GM21576 (cell line): ENCODE data around the gene LAD1.

Source experiments
- ATAC-seq: cut with Tn5 transposase; IDR thresholded peaks from one replicate; pipeline ENCODE4 v1.9.1; 2021; ENCODE audit warnings: mild to moderate bottlenecking, moderate library complexity; ENCODE audit not compliant: unreplicated experiment

LAD1 gene

DNA sequence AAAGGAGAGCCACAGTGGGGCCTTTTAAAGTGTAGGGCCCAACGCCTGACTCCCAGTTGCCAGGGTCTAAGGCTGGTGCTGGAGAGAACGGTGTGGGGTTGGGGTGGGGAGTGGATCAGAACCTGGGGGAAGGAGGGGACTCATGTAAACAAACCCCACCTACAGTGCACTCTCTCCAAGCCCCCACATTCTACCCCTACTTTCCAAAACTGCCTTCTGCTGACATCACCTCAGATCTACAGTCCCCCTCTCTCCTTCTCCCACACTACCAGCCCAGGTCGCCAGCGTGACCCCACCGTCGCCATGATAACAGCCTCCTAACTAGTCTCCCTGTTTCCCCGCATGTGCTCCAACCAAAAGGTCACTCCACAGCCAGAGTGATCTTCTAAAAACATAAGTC, 48.2 kb downstream of the LAD1 start:
- no peak for ATAC-seq

DNA sequence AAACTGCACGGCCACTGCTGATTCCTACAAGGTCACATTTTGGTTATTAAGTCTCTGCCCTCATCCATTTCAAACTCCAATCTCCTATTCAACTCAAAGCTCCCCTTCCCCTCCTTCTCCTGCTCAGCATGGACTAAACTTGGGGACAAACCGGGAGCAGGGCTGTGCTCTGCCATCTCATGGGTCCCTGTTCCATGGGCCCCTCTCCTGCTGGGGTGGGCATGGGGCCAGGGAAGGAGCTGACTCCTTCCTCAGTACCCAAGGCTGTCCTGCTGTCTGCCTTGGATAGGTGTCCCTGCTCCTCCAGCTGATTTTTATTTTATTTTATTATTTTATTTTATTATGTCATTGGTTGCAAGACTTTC, 48.8 kb downstream of the LAD1 start:
- ATAC-seq = no peak

DNA sequence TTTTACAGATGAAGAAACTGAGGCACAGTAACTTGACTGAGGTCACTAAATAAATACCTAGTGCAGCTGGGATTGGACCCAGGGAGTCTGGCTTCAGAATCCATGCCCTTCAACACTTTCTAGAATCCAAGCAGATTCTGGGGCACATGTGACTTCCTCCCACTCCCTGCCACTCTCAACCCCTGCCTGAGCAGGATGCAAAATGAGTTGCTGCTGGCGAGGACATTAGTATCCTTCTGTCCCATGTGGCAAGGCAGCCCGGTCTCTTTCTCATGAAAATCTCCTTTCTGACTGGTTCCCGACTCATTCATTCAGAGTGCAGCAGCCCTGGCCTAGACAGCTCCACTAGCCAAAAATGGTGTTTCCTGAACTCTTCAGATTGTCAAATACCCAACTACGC, 50.0 kb downstream of the LAD1 start:
- no peak for ATAC-seq

DNA sequence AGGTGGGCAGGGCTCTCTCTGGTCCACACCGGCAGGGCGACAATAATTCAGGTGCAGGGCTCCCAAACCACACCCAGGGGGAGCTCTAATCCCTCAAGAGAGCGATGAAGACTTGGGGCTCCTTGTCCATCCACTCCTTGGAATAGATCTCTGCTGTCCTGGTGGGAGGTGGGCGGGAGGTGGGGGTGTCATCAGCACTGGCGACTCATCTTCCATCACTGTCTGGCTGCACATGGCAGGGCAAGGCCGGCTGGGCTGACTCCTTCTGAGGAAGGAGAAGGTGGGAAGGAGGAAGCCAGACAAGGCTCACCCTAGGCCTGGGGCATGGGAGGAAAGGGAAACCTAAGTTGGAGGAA, 50.9 kb downstream of the LAD1 start:
- ATAC-seq = no peak

DNA sequence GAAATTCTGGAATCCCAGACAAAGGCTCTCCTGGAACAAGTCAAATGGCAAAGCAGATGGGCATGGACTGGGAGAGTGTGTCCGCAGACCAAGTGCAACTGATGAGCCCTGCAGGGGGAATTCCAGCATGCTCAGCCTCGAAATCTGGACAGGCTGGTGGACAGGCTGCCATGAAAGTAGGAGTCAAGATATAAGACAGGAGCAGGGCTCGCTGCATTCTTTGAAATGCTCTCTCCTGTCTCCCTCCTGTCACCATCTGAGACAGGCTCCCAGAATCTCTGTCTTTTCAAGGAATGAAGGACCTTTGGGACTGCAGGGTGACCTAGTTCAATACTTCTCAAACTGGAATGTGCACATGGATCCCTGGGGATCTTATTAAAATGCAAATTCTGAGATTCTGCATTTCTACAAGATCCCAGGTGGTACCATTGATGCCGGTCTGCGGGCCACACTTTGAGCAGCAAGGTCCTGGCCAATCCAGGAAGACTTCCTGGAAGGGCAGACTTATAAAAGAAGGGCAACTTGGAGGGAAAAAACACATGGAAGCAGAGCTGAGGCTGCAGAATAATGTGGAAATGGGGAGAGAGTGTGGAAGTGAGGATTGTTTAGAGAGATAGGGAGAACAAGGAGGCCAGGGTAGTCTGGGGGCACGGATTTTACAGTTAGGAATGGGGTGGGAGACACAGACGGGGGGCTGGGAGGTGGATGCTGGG, 51.5 kb downstream of the LAD1 start:
- no peak for ATAC-seq

DNA sequence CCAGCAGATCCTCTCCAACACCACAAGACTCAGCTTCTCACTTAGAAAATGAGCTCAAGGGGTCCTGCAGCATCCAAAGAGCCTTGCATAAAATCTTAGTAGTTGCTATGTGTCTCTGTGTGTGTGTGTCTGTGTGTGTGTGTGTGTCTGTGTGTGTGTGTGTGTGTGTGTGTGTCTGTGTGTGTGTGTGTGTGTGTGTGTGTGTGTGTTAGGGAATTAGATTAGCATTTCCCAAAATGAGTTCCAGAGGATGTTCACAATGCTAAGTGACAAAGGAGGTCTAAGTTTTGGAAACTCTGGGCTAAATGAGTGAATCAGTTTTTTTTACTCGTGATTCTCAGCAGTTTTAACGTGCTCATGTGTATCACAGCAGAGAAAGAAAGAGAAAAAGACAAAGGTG, 52.1 kb downstream of the LAD1 start:
- ATAC-seq = no peak

DNA sequence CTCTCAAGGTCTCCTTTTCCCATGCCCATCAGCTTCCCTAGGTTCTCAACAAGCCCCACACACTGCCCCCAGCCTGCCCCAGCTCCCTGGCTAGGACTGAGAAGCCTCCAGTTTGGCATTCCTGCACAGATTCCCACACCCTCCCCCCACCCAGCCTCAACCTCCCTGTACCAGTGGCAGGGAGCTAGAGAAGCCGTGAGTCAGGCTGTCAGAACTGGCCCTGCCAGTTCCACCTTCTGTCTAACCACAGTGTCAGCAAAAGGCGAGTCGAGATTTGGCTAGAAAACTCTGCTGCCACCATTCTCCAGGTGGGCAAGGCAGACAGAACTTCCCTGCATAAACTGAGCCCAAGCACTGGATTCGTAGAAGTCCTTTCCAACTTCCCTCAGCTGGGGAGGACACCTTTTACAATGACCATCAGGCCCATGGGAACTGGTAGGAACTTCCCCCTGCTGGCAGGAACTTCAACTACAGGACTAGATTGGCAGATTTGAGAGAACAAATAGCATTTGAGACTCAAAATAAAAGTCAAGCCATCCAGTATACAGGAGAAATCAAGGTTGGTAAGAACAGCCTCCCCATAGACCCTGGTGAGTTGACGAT, 52.7 kb downstream of the LAD1 start:
- ATAC-seq = no peak

DNA sequence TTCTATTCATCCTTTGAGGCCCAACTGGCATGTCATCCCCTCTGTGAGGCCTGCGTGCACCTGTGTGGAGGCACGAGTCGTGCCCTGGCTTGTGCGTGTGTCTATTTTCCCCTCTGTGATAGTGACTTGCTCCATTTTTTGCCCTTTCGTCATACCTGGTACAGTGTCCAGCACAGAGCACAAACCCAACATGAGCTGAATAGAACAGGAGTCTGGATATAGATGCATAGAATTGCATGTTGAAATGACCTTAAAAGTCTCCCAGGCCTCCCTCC, 54.1 kb downstream of the LAD1 start:
- ATAC-seq = no peak

DNA sequence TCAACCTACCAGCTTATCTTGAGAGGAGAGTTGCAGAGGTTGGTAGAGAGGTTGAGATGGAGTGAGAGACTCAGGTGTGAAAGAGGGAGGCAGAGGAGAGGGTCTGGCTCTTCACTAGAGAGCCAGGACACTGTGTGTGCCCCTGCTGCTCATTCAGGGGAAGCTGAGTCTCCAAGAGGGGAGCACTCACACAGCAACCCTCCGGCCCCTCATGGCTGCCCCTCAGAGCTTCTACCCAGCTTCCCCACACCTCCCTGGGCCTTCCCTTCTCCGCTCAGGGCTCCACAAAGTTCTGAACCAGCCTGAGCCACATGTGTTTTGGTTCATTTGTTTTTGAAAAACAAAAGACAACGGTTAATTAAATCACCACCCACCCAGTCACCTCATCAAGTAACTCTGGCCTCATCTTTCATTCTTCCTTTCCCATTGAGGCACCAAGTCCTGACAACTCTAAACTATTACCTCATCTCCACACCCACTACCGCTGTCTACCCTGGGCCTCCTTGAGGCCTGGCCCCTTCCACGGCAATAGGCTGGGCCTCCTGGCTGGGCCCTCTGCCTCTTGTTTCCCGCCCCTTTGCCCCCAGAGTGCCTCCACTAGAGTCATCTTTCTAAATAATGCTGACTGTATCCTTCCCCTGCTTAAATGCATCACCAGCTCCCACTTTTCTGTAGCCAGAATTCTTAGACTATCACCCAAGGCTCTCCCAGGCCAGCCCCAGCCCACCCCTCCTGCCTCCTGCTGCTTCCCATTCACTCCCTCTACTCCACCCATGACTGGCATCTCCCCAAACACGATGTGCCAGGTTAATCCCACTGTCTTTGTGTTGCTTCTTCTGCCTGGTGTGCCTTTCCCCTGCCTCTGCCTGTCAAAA, 54.7 kb downstream of the LAD1 start:
- ATAC-seq = no peak

DNA sequence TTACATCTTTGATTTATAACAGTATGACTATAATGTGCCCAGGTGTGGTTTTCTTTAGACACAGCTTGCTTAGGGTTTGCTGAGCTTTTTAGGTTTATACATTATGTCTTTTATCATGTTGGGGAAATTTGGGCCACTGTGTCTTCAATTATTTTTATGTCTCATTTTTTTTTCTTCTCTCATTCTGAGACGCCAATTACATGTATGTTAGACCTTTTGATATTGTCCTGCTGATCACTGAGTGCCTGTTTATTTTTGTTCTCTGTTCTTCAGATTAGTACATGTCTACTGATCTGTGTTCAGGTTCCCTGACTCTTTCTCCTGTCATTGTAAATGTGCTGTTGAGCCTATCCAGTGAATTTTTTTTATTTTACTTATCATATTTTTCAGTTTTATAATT, 57.7 kb downstream of the LAD1 start:
- no peak for ATAC-seq

DNA sequence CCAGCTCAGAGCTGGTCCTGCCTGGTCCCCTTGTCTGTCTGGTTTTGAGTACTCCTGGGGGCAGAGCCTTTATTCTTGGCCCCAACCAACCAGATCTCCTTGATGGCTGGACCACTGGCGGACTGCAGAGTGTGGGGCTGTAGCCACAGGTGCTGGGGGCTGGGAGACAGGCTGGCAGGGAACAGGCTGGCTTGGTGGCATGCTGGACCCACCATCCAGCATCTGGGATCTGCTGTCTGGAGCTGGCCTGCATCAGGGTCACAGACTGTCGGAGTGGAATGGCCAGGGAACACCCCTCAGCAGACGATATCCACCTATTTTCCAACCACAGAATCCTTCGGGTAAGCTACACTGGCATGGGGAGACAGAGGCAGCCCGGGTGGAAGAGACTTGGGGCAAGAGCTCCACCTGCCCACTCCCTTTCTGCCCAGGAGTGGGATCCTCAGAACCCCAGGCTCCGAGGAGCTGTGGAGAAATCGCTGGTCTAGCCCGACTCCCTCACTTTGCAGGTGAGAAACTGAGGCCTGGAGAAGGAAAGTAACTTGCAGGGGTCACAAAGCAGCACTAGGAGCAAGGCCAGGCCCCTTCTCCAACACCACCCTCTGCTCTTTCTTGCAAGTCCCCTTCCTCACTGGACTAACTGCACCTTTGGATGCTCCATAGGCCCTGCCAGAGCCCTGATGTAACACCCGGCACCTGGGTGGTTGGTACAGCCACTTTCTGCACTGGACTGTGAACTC, 62.2 kb downstream of the LAD1 start:
- no peak for ATAC-seq

DNA sequence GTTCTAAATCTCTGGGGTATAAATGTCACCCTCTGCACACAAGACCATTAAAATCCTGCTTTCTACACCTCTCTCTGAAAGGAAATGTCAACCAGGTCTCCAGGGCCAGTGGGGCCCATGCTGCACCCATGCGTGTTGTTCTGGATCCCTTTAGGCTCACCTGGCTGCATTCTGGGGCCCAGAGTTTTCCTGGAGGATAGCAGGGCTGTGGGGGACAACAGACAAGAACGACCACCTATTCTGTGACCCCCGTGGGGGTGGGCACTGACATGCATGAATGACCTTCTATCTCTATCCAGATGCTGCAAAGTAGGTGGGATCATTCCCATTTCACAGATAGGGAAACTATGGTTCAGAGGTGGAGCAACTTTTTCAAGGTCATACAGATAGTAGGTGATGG, 63.2 kb downstream of the LAD1 start:
- no peak for ATAC-seq

DNA sequence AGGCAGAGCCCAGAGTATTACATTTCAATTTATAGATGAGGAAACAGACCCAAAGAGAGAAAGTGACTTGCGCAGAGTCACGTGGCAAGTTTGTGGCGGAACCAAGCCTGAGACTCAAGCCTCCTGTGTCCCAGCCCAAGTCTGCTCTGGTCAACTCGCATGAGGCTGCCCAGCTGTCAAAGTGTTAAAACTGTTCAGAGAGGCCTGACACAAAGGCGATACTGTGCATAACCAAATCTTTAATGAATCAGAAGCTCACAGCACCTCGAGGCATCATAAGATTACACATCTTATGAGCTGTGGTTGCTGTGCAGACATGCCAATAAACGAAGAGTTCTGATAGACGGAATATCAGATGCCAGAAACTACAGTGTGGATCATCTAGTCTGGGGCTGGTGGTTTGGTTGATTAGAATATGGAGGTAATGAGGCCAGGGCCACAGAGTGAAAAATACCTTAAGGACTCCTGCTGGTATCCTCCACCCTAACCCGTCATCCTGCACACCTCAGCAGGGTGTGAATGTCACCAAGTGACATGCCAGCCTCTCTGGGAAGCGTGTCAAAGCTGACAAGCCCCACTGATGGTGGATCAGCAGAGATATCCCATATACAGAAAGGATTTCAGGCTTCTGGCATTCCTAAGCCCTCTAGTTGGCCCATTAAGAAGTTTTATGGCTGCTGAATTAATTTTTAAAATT, 63.8 kb downstream of the LAD1 start:
- ATAC-seq = no peak

DNA sequence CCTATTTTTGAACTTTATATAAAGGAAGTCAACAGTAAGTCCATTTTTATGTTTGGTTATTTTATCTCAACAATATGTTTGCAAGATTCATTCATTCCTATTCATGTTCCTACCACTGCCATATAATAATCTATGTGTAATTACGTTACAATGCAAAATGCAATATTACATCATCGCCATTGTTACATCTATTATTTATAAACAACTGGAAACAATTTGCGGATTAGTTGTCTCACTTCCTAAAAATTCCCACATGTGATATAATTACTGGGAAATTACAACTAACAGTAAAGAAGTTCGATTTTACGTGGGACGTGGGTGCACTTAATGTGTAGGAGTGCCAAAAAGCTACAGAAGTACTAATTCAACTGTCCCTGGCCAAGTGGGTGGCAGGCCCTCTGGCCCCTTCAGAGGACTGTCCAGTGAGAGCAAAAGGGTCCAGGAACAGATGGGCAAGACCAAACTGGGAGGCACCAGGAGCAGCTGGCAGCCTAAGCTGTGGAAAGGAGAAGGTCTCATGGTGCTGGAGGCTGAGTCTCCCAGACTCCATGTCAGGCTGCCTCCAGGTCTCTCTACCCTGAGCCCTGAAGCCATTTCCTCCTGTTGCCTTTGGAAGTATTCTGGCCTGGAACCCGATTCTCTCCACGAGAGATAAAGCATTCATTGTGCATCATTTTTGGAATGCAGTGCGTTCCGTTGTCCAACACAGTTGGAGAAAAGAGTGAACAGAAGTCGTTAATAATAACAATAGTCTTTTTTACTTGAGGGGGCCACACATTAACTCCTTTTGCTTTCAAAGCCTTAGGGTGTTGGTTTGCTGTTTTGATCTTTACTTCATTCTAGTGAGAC, 64.6 kb downstream of the LAD1 start:
- no peak for ATAC-seq

DNA sequence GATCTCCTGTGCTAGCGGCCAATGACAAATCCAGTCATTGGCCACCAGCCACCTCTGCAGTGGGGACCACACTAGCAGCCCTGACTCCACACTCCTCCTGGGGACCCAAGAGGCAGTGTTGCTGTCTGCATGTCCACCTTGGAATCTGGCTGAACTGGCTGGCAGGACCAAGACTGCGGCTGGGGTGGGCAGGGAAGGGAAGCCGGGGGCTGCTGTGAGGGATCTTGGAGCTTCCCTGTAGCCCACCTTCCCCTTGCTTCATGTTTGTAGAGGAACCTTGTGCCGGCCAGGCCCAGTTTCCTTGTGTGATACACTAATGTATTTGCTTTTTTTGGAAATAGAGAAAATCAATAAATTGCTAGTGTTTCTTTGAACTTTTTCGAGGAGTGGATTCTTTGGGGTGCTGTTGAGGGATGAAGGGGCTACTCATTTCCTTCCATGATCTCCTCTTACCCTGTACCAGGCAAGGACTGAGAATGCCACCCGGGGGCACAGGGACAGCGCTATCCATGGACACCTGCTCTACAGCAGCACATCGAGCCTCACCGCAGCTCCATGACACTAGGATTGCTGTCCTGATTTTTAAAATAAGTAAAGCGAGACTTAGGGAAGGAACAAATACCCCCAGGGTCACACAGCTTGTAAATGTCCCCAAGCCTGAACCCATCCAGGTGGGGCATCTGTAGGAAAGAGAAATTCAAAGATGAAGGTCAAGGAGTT, 66.3 kb downstream of the LAD1 start:
- no peak for ATAC-seq

DNA sequence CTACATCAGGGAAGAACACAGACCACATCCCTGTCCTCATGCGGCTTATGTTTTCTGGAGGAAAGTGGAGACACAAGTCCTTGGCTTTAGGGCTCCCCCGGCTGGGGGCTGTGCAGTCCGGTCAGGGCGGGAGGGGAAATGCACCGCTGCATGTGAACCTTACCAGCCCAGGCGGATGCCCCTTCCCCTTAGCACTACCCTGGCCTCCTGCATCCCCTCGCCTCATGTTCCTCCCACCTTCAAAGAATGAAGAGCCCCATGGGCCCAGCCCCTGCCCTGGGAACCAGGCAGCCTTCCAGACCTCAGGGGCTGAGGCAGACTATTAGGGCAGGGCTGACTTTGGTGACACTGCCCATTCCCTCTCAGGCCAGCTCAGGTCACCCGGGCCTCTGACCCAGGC, 67.1 kb downstream of the LAD1 start:
- ATAC-seq = no peak

DNA sequence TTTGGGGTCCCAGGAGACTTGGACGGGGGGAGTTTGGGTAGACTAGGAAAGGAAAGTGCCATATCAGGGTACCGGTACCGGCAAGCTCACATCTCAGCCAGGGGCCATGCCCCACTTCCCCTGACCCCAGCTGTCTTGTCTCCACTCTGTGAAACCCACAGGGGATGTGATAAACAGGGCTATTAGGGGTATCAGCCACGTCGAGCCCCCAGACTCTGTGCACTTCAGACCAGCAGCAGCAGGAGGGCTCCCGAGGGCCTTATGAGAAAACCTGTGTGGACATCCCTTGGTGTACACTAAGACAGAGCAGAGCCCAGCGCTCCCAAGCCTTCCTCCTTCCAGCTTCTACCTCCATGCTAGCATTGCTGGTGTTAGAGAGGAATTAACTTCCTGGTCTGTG, 68.0 kb downstream of the LAD1 start:
- no peak for ATAC-seq
